Uterus (tissue), 4 donors: ENCODE results near the gene HAUS8. TPM values are rescaled to one million over a fixed set of nuclear protein-coding genes. Genes with fewer than 3 reads are reported as not detected.

Experiments
- DNase-seq, 2 donors: peaks; one replicate each; pipeline ENCODE4 v3.0.0-alpha.2; 2019 to 2020
- H3K27ac ChIP-seq, 2 donors: fragments of 200-600 bp; sonication (generic); 1 replicate in 1 of 2; 2 replicates in 1 of 2; pipeline ENCODE4 v1.5.1; 2016 to 2018
- H3K27me3 ChIP-seq, 2 donors: fragments of 200-600 bp; sonication (generic); one replicate each; pipeline ENCODE4 v1.5.1; 2018 to 2019; ENCODE audit warnings: control low read depth in 1 of 2
- H3K36me3 ChIP-seq, 2 donors: fragments of 200-600 bp; sonication (generic); one replicate each; pipeline ENCODE4 v1.5.1; 2019; ENCODE audit warnings: control low read depth in 1 of 2
- H3K4me1 ChIP-seq, 2 donors: fragments of 200-600 bp; sonication (generic); one replicate each; pipeline ENCODE4 v1.5.1; 2018 to 2019; ENCODE audit warnings: control low read depth in 1 of 2
- H3K4me3 ChIP-seq, 2 donors: fragments of 200-600 bp; sonication (generic); 1 replicate in 1 of 2; 2 replicates in 1 of 2; pipeline ENCODE4 v1.5.1; 2018 to 2019; ENCODE audit warnings: mild to moderate bottlenecking in 1 of 2
- H3K9me3 ChIP-seq, 2 donors: fragments of 200-600 bp; sonication (generic); one replicate each; pipeline ENCODE4 v1.5.1; 2019; ENCODE audit warnings: control low read depth in 1 of 2
- CTCF ChIP-seq, 4 experiments: fragments of 200-600 bp in 2 of 4; fragments of 450-650 bp in 2 of 4; sonication (generic) in 2 of 4; IDR thresholded peaks; one replicate each; pipeline ENCODE4 v1.5.1; 2016 to 2019; ENCODE audit warnings: antibody characterized with exemption in 4 of 4, mild to moderate bottlenecking in 2 of 4, moderate library complexity in 1 of 4
- POLR2A ChIP-seq, 2 donors: fragments of 450-650 bp; IDR thresholded peaks; one replicate each; pipeline ENCODE4 v1.6.1; 2016; ENCODE audit warnings: antibody characterized with exemption in 2 of 2, mild to moderate bottlenecking in 1 of 2, moderate library complexity in 1 of 2
- intact Hi-C: fragments of 100-400 bp; cut with DNase I; formaldehyde crosslinking; loops from one replicate; pipeline ENCODE4 v1.15.1; 2023; ENCODE audit warnings: low total_unique reads
- total RNA-seq, 4 donors: library from RNA; depleted of rRNA in 3 of 4; stranded (reverse); fragments of >200 nt in 3 of 4; gene quantifications; one replicate each; pipeline versions ENCODE4 v1.1.0 to v1.2.4, GENCODE V29; 2014 to 2023
- donor health status: DM: yes; HTN: yes; CAD: no.

The HAUS8 gene
- total RNA-seq, 4 donors from 2014 or later, result 2.6 to 11.5 (median 6.9) TPM

- H3K27me3 ChIP-seq, result no peaks in the 10 kb centered on the region
- DNase-seq, result no peak
- no peak overlapping the region for H3K4me3 ChIP-seq
- no peaks in the 10 kb centered on the region for H3K36me3 ChIP-seq
- H3K27ac ChIP-seq, result no peak overlapping the region
- intact Hi-C loops, result no loop called here
- H3K4me1 ChIP-seq, result no peaks in the 10 kb centered on the region
- peaks cover 0 to 4% of the 10 kb centered on the region in 2 donors for H3K9me3 ChIP-seq
- TF ChIP-seq POLR2A (IDR thresholded peaks at IDR 0.05) (no peak), CTCF (IDR thresholded peaks at IDR 0.05) (no peak)
Observed at GRCh38 chr19:17023805-17024204, 51.4 kb downstream of the HAUS8 start.

GRCh38 chr19:17022738-17023137, 52.5 kb downstream of the HAUS8 start:
- no peaks in the 10 kb centered on the region for H3K4me1 ChIP-seq
- no peak for DNase-seq
- intact Hi-C loops, result no loop called here
- no peaks in the 10 kb centered on the region for H3K36me3 ChIP-seq
- H3K4me3 ChIP-seq, result no peak overlapping the region
- no peak for TF ChIP-seq POLR2A (IDR thresholded peaks at IDR 0.05)
- TF ChIP-seq CTCF (IDR thresholded peaks at IDR 0.05), result no peak
- H3K27me3 ChIP-seq, result no peaks in the 10 kb centered on the region
- no peak overlapping the region for H3K27ac ChIP-seq
- H3K9me3 ChIP-seq, result peaks cover 0 to 4% of the 10 kb centered on the region in 2 donors

GRCh38 chr19:17021793-17022590, 53.3 kb downstream of the HAUS8 start:
- no peaks in the 10 kb centered on the region for H3K27me3 ChIP-seq
- H3K36me3 ChIP-seq, result no peaks in the 10 kb centered on the region
- DNase-seq, result no peak
- intact Hi-C loops, result no loop called here
- H3K4me3 ChIP-seq, result no peak overlapping the region
- peaks cover 0 to 4% of the 10 kb centered on the region in 2 donors for H3K9me3 ChIP-seq
- H3K4me1 ChIP-seq, result no peaks in the 10 kb centered on the region
- H3K27ac ChIP-seq, result no peak overlapping the region
- TF ChIP-seq POLR2A (IDR thresholded peaks at IDR 0.05), result no peak
- TF ChIP-seq CTCF (IDR thresholded peaks at IDR 0.05), result no peak

DNA sequence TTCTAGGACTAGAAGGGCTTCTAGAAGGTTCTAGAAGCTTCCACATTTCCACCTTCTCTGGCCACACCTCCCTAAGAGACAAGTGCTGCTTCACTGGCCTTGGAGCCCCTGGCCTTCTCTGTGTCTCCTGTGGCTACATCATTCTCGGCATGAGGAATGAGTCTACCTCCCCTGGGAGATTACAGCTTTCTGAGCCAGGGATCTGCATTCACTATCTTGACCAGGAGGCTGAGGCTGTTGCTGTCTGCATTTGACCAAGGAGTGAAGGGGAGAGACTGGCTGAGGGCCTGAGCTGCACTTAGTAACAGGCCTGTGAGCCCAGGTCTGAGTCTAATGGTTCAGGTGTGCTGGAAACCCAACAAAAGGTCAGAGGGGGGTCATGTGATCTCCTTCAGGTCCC, 53.9 kb downstream of the HAUS8 start:
- H3K4me1 ChIP-seq, result no peaks in the 10 kb centered on the region
- no peaks in the 10 kb centered on the region for H3K27me3 ChIP-seq
- peaks cover 0 to 4% of the 10 kb centered on the region in 2 donors for H3K9me3 ChIP-seq
- DNase-seq, result no peak
- no peaks in the 10 kb centered on the region for H3K36me3 ChIP-seq
- H3K4me3 ChIP-seq, result no peak overlapping the region
- H3K27ac ChIP-seq, result no peak overlapping the region
- no peak for TF ChIP-seq CTCF (IDR thresholded peaks at IDR 0.05)
- TF ChIP-seq POLR2A (IDR thresholded peaks at IDR 0.05), result no peak
- intact Hi-C loops, result no loop called here

- TF ChIP-seq CTCF (IDR thresholded peaks at IDR 0.05) (no peak), POLR2A (IDR thresholded peaks at IDR 0.05) (no peak)
- H3K36me3 ChIP-seq, result no peaks in the 10 kb centered on the region
- intact Hi-C loops, result no loop called here
- DNase-seq, result no peak
- H3K4me3 ChIP-seq, result no peak overlapping the region
- peaks cover 0 to 4% of the 10 kb centered on the region in 2 donors for H3K9me3 ChIP-seq
- no peaks in the 10 kb centered on the region for H3K27me3 ChIP-seq
- H3K27ac ChIP-seq, result no peak overlapping the region
- H3K4me1 ChIP-seq, result no peaks in the 10 kb centered on the region
Observed at GRCh38 chr19:17020823-17021222, 54.4 kb downstream of the HAUS8 start.
